Breast epithelium (tissue), 3 donors: ENCODE data around the gene CNTNAP2.

ENCODE experiments used
- POLR2A ChIP-seq: fragments of 450-650 bp; IDR thresholded peaks from one replicate; pipeline ENCODE4 v1.6.1; 2016; ENCODE audit warnings: antibody characterized with exemption, mild to moderate bottlenecking, moderate library complexity
- TF ChIP-seq, protein P1 (sequence below), 3 donors: fragments of 450-650 bp; IDR thresholded peaks; one replicate each; pipeline ENCODE4 v1.5.1; 2016 to 2017; ENCODE audit warnings: antibody characterized with exemption in 3 of 3, mild to moderate bottlenecking in 3 of 3, moderate library complexity in 3 of 3

DNA sequence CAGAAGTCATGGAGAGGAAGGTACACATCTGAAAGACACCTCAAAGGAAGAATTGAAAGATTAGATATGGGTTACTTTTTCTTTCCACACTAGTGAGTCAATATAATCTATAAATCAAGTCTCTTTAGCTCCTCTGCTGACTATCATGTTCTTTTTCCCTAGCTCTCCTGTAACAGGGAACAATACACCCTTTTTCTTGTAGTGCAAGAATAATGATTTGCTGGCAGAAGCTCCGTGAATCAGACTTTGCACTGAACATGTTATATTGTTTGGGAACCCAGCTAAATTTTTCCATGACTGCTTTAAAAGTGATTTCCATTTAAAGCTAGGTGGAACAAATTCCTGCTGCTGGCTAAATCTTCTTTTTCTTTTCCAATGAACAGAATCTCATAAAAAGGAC is 1717.4 kb downstream of the CNTNAP2 start:
- TF ChIP-seq, protein P1, sequence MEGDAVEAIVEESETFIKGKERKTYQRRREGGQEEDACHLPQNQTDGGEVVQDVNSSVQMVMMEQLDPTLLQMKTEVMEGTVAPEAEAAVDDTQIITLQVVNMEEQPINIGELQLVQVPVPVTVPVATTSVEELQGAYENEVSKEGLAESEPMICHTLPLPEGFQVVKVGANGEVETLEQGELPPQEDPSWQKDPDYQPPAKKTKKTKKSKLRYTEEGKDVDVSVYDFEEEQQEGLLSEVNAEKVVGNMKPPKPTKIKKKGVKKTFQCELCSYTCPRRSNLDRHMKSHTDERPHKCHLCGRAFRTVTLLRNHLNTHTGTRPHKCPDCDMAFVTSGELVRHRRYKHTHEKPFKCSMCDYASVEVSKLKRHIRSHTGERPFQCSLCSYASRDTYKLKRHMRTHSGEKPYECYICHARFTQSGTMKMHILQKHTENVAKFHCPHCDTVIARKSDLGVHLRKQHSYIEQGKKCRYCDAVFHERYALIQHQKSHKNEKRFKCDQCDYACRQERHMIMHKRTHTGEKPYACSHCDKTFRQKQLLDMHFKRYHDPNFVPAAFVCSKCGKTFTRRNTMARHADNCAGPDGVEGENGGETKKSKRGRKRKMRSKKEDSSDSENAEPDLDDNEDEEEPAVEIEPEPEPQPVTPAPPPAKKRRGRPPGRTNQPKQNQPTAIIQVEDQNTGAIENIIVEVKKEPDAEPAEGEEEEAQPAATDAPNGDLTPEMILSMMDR (IDR thresholded peaks at IDR 0.05): no peak
- no peak for TF ChIP-seq POLR2A
